HCT116 (cell line): Measurements from ENCODE around the gene RAB31. TPM values are rescaled to one million over a fixed set of nuclear protein-coding genes. Genes with fewer than 3 reads are reported as not detected.

ENCODE experiments used
- ATAC-seq: fragments of 200-7000 bp; cut with Tn5 transposase; 2 replicates; pipeline ENCODE4 v1.9.1; 2020; ENCODE audit warnings: mild to moderate bottlenecking, moderate library complexity
- BruUV-seq: library from RNA; stranded (reverse); fragments of 400-500 nt; replicated peaks from 2 replicates; lab custom pipeline; 2021; lab: Mats Ljungman, UMichigan
- CTCF ChIA-PET: fragments of 300-600 bp; sonication (Branson Sonifier 250); formaldehyde crosslinking; loops from one replicate; lab custom pipeline; 2021; ENCODE audit warnings: antibody characterized with exemption; lab: Charles Lee
- POLR2A ChIA-PET: fragments of 300-600, 350-600 bp; sonication (Branson Sonifier 250); formaldehyde crosslinking; loops from one replicate; lab custom pipeline; 2021; ENCODE audit warnings: antibody characterized with exemption; lab: Charles Lee
- RAD21 ChIA-PET, 2 experiments: fragments of 300-600 bp; sonication (Branson Sonifier 250); formaldehyde crosslinking; loops; one replicate each; lab custom pipeline; 2023; ENCODE audit warnings: low total read pairs in 2 of 2; ENCODE audit not compliant: uncharacterized antibody in 2 of 2, unreplicated experiment in 2 of 2, low non-redundant PET in 1 of 2; lab: Charles Lee
- DNase-seq: peaks from one replicate; pipeline ENCODE4 v3.0.0-alpha.2; 2010; ENCODE audit warnings: low read depth, low spot score
- H2AFZ ChIP-seq: fragments of 200-600 bp; shearing (Covaris generic), sonication (generic); 2 replicates; pipeline ENCODE4 v1.6.1; 2017; ENCODE audit warnings: low read depth, mixed run types, mixed read lengths, antibody characterized with exemption, low read length; ENCODE audit not compliant: poor library complexity, severe bottlenecking
- H3K27ac ChIP-seq: 2 replicates; pipeline ENCODE4 v1.5.1; 2012; ENCODE audit warnings: low read depth, low read length
- H3K27me3 ChIP-seq: fragments of 200-600 bp; sonication (generic); 2 replicates; pipeline ENCODE4 v1.6.1; 2016; ENCODE audit warnings: mixed run types, low read length, mixed read lengths; ENCODE audit not compliant: insufficient read depth
- H3K36me3 ChIP-seq, 2 experiments: fragments of 200-500 bp in 1 of 2; fragments of 200-600 bp in 1 of 2; sonication (Bioruptor generic) in 1 of 2; sonication (generic) in 1 of 2; 2 replicates each; pipeline versions ENCODE4 v1.5.1 to v1.6.1; 2014 to 2016; ENCODE audit warnings: low read length in 2 of 2, inconsistent platforms in 1 of 2, mixed read lengths in 1 of 2, mixed run types in 1 of 2; ENCODE audit not compliant: insufficient read depth in 2 of 2, control insufficient read depth in 1 of 2
- H3K4me1 ChIP-seq, 2 experiments: fragments of 200-600 bp in 1 of 2; sonication (generic) in 1 of 2; 2 replicates each; pipeline versions ENCODE4 v1.5.1 to v1.6.1; 2012 to 2017; ENCODE audit warnings: low read length in 2 of 2, inconsistent platforms in 1 of 2, mild to moderate bottlenecking in 1 of 2, mixed read lengths in 1 of 2, mixed run types in 1 of 2, moderate library complexity in 1 of 2; ENCODE audit not compliant: insufficient read depth in 2 of 2, control insufficient read depth in 1 of 2
- H3K4me2 ChIP-seq: fragments of 200-600 bp; sonication (generic); 2 replicates; pipeline ENCODE4 v1.6.1; 2017; ENCODE audit warnings: mixed run types, low read length, mixed read lengths
- H3K4me3 ChIP-seq, 2 experiments: fragments of 200-600 bp in 1 of 2; sonication (generic) in 1 of 2; replicated peaks in 1 of 2; 2 replicates each; pipeline ENCODE4 v1.5.1; 2011 to 2016; ENCODE audit warnings: low read length in 2 of 2, control low read depth in 1 of 2, low read depth in 1 of 2, mild to moderate bottlenecking in 1 of 2, mixed read lengths in 1 of 2, mixed run types in 1 of 2
- H3K79me2 ChIP-seq: fragments of 200-600 bp; sonication (generic); 2 replicates; pipeline ENCODE4 v1.6.1; 2017; ENCODE audit warnings: mild to moderate bottlenecking, mixed run types, low read length, moderate library complexity, mixed read lengths; ENCODE audit not compliant: insufficient read depth
- H3K9ac ChIP-seq: fragments of 200-600 bp; sonication (generic); 2 replicates; pipeline ENCODE4 v1.6.1; 2016; ENCODE audit warnings: low read length, mixed read lengths
- H3K9me2 ChIP-seq: fragments of 200-600 bp; sonication (generic), shearing (Covaris generic); 2 replicates; pipeline ENCODE4 v1.6.1; 2017; ENCODE audit warnings: mixed run types, mild to moderate bottlenecking, moderate library complexity; ENCODE audit not compliant: insufficient read depth
- H3K9me3 ChIP-seq, 2 experiments: fragments of 200-500 bp in 1 of 2; fragments of 200-600 bp in 1 of 2; sonication (Bioruptor generic) in 1 of 2; sonication (generic) in 1 of 2; 2 replicates each; pipeline ENCODE4 v1.6.1; 2014 to 2017; ENCODE audit warnings: low read length in 2 of 2, mixed read lengths in 2 of 2, inconsistent platforms in 1 of 2, low read depth in 1 of 2, mild to moderate bottlenecking in 1 of 2, mixed run types in 1 of 2, moderate library complexity in 1 of 2; ENCODE audit not compliant: control insufficient read depth in 1 of 2, insufficient read depth in 1 of 2
- H4K20me1 ChIP-seq: fragments of 200-600 bp; sonication (generic), shearing (Covaris generic); 2 replicates; pipeline ENCODE4 v1.6.1; 2017; ENCODE audit warnings: mixed run types, mild to moderate bottlenecking, moderate library complexity; ENCODE audit not compliant: insufficient read depth
- CBX3 ChIP-seq: IDR thresholded peaks from 2 replicates; pipeline ENCODE4 v1.6.1; 2012; ENCODE audit warnings: low read depth
- CTCF ChIP-seq, 3 experiments: fragments of 200-600 bp in 1 of 3; sonication (generic) in 1 of 3; IDR thresholded peaks in 2 of 3; conservative IDR thresholded peaks in 1 of 3; 2 replicates each; pipeline ENCODE4 v1.5.1; 2012 to 2017; ENCODE audit warnings: low read depth in 2 of 3, low read length in 2 of 3, antibody characterized with exemption in 1 of 3, borderline replicate concordance in 1 of 3, control low read depth in 1 of 3, mild to moderate bottlenecking in 1 of 3, mixed read lengths in 1 of 3, mixed run types in 1 of 3, moderate library complexity in 1 of 3; ENCODE audit not compliant: insufficient read depth in 1 of 3
- EZH2 ChIP-seq: fragments of 200-600 bp; sonication (generic); IDR thresholded peaks from 2 replicates; pipeline ENCODE4 v1.6.1; 2017; ENCODE audit warnings: antibody characterized with exemption, mixed run types
- FOSL1 ChIP-seq: IDR thresholded peaks from 2 replicates; pipeline ENCODE4 v1.6.1; 2012; ENCODE audit warnings: low read depth
- POLR2A ChIP-seq: IDR thresholded peaks from 2 replicates; pipeline ENCODE4 v1.7.0; 2011; ENCODE audit warnings: borderline replicate concordance; ENCODE audit not compliant: insufficient read depth, insufficient read length; ENCODE audit errors: extremely low read depth
- POLR2AphosphoS5 ChIP-seq: IDR thresholded peaks from 2 replicates; pipeline ENCODE4 v1.6.1; 2011; ENCODE audit warnings: mild to moderate bottlenecking, low read depth, low read length, moderate library complexity
- REST ChIP-seq: IDR thresholded peaks from 2 replicates; pipeline ENCODE4 v1.6.1; 2012; ENCODE audit warnings: low read depth
- SIN3A ChIP-seq: IDR thresholded peaks from 2 replicates; pipeline ENCODE4 v1.6.1; 2012; ENCODE audit warnings: low read depth
- SRF ChIP-seq: IDR thresholded peaks from 2 replicates; pipeline ENCODE4 v1.6.1; 2012; ENCODE audit warnings: low read depth
- YY1 ChIP-seq: IDR thresholded peaks from 2 replicates; pipeline ENCODE4 v1.6.1; 2011; ENCODE audit warnings: low read length, low read depth, moderate library complexity, mild to moderate bottlenecking; ENCODE audit not compliant: insufficient replicate concordance; ENCODE audit errors: extremely low read depth
- intact Hi-C: fragments of 100-400 bp; cut with micrococcal nuclease; formaldehyde crosslinking; loops from 2 replicates; pipeline ENCODE4 v1.10.0; 2022
- total RNA-seq: library from RNA; stranded (reverse); gene quantifications from one replicate; pipeline ENCODE4 v1.2.1, GENCODE V29; 2021; ENCODE audit not compliant: unreplicated experiment

The RAB31 gene
- total RNA-seq, 1 experiment from 2014 or later: 46.9 TPM

GRCh38 chr18:9738266-9738969 is 30.3 kb downstream of the RAB31 start (continued):
- TF ChIP-seq REST: no peak
- no peak for TF ChIP-seq SIN3A
- TF ChIP-seq SRF: no peak
- TF ChIP-seq POLR2AphosphoS5: no peak
- TF ChIP-seq EZH2: no peak
- TF ChIP-seq FOSL1: no peak
- TF ChIP-seq, all 23 proteins: peak for 0

DNA sequence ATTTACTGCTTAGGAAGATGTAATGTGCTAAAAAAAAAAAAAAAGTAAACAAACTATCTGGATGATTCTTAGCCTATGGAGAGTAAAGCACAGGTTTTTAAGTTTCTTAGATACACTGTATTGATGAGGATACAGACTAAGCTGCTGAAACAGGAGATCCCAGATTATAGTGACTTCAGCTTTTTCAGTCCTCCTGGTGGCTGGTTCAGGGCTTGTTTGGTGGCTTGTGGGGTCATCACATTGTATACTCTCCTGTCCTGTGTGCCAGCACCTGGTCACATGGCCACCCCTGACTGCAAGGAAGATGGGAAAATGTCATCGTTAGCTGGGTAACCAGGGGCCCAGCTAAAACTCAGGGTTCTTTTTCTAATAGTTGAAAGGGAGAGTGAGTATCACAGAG is 31.4 kb downstream of the RAB31 start:
- Histone ChIP-seq H3K4me1 (peaks cover 60 to 79% of the 10 kb centered on the region in 2 experiments), H3K4me3 (no peak overlapping the region), H4K20me1 (peaks cover 3% of the 10 kb centered on the region; the same call in 1 of the 2 replicates), H3K9ac (no peak overlapping the region), H3K9me3 (no peaks in the 10 kb centered on the region), H3K9me2 (no peaks in the 10 kb centered on the region), H3K27ac (no peak overlapping the region), H3K4me2 (no peak overlapping the region), H3K27me3 (peaks cover 15% of the 10 kb centered on the region; the same call in 1 of the 2 replicates), H3K79me2 (no peaks in the 10 kb centered on the region; the same call in 1 of the 2 replicates), H2AFZ (no peak overlapping the region), H3K36me3 (no peaks in the 10 kb centered on the region)
- BruUV-seq: no TSS peak
- CTCF ChIA-PET: interaction anchor here (0.7 kb wide), 1 partner anchor 164 kb away, joined by 3 read pairs; no protein-coding TSS in a partner anchor
- no peak for TF ChIP-seq YY1
- TF ChIP-seq CTCF (IDR thresholded peaks at IDR 0.05 in 2 of 3, conservative IDR thresholded peaks at IDR 0.05 in 1 of 3; ENCODE audit: borderline replicate concordance in 1 of 3, insufficient read depth in 1 of 3, low read depth in 2 of 3, low read length in 2 of 3): 0 out of 6 replicates have a peak, but pooled peaks of 1 of the 3 experiments have one; percentile 24
- no peak for TF ChIP-seq POLR2A
- no peak for TF ChIP-seq CBX3
- ATAC-seq (no peak), DNase-seq (no peak)
- POLR2A ChIA-PET: no interaction called here
- intact Hi-C loops: no loop called here
- RAD21 ChIA-PET: no interaction called here
